ENCODE data around the gene CENPV.

The CENPV gene

DNA sequence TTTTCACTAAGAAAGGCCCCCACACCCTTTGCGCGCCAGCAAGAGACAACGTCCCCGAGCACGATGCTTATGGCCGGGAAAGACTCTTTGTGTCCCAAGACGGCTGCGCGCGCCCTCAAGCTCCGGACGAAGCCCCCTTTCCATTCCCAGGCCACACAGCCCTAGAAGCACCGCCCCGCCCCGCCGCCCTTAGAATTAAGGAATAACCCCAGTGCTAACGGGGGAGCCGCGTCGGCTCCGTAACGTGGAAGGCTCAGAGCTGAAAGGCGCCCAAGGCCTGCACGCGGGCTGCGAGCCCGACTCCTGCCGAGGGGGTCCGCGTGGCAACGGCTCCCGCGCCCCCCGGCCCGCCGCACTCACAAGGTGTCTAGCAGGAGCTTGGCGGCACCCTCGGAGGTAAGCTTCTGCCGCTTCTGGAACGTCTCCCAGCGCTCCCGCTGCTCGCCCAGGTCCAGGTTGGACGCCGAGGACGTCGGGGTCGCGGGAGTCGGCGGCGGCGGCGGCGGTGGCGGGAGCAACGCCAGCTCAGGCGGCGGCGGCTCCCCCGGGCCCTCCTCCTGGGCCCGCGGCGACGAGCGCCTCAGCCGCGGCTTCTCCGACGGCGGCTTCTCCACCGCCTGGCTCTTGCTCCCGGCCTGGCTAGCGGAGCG, 477 bp downstream of the CENPV start:
- no peak overlapping the region for H3K27ac ChIP-seq (ENCODE audit: low read depth, low read length)
- peak overlapping the region; percentile 79 for H3K4me3 ChIP-seq (ENCODE audit: low read length)
- H3K36me3 ChIP-seq (ENCODE audit: control insufficient read depth, insufficient read depth, low read length) = peaks cover 2% of the 10 kb centered on the region
- no peaks in the 10 kb centered on the region for H3K27me3 ChIP-seq (ENCODE audit: control insufficient read depth, insufficient read depth, low read length)
- H3K9ac ChIP-seq (ENCODE audit: low read length) = no peak overlapping the region
- no peaks in the 10 kb centered on the region for H3K4me1 ChIP-seq (ENCODE audit: control insufficient read depth, insufficient read depth, low read length)

DNA sequence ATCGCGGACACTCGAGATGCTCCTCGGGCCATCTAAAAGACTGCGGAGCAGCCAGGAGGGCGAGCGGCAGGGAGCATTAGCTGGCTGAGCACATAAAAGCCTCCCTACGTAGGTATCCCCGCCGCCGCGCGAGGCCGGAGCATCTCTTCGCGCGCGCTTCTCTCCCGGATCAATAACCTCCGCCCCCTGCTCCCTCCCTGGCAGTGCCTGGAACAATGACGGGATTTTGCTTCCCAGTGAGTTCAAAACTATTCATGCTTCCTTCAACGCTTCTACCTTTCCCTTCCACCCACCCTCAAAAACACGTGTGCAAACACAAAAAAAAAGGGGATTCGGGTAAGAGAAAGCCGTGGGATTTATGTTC, 984 bp downstream of the CENPV start:
- H3K4me1 ChIP-seq (ENCODE audit: control insufficient read depth, insufficient read depth, low read length) = no peaks in the 10 kb centered on the region
- H3K27ac ChIP-seq (ENCODE audit: low read depth, low read length) = no peak overlapping the region
- no peaks in the 10 kb centered on the region for H3K27me3 ChIP-seq (ENCODE audit: control insufficient read depth, insufficient read depth, low read length)
- H3K9ac ChIP-seq (ENCODE audit: low read length) = no peak overlapping the region
- H3K4me3 ChIP-seq (ENCODE audit: low read length) = peak overlapping the region; percentile 79
- peaks cover 2% of the 10 kb centered on the region for H3K36me3 ChIP-seq (ENCODE audit: control insufficient read depth, insufficient read depth, low read length)

DNA sequence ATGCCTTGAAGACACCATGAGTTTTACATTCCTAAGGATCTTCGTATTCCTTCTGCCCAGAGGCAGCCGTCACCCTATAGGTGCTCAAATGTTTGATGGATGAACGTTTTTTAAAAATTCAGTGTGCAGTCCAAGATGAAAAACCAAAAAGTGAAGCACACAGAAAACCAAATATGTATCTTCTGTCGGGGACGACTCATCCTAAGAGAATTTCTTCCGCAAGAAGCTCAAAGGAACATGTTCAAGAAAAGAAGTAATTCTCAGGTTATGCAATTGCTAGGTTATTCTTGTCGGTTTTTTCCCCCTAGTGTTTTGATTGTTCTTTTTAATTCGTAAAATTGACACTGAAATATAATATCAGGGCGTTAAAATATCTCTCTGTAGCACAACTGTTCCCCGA, 1.4 kb downstream of the CENPV start:
- H3K4me3 ChIP-seq (ENCODE audit: low read length) = peak overlapping the region; percentile 79
- H3K27me3 ChIP-seq (ENCODE audit: control insufficient read depth, insufficient read depth, low read length) = no peaks in the 10 kb centered on the region
- H3K4me1 ChIP-seq (ENCODE audit: control insufficient read depth, insufficient read depth, low read length) = no peaks in the 10 kb centered on the region
- H3K27ac ChIP-seq (ENCODE audit: low read depth, low read length) = no peak overlapping the region
- no peak overlapping the region for H3K9ac ChIP-seq (ENCODE audit: low read length)
- H3K36me3 ChIP-seq (ENCODE audit: control insufficient read depth, insufficient read depth, low read length) = peaks cover 2% of the 10 kb centered on the region

DNA sequence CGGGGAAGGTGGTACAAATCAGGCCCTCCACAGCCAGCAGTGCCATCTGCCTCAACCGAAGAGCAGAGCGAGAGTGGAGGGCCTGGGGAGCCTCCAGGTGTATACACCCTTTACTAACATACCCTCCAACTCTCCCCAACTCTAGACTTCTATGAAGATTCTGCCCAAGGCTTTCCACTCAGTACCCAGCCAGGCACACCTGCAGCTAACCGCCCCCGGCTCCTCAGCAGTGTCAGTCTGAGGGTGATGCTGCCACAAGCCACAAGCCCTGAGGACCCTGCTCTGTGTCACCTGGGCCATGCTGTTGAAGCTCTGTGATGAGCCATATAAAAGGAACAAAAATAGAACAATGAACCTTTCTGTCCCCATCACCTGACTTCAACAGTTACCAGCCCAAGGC, 3.8 kb downstream of the CENPV start:
- H3K36me3 ChIP-seq (ENCODE audit: control insufficient read depth, insufficient read depth, low read length) = peaks cover 3% of the 10 kb centered on the region
- no peak overlapping the region for H3K4me3 ChIP-seq (ENCODE audit: low read length)
- no peak overlapping the region for H3K9ac ChIP-seq (ENCODE audit: low read length)
- no peak overlapping the region for H3K27ac ChIP-seq (ENCODE audit: low read depth, low read length)
- H3K4me1 ChIP-seq (ENCODE audit: control insufficient read depth, insufficient read depth, low read length) = no peaks in the 10 kb centered on the region
- H3K27me3 ChIP-seq (ENCODE audit: control insufficient read depth, insufficient read depth, low read length) = no peaks in the 10 kb centered on the region

DNA sequence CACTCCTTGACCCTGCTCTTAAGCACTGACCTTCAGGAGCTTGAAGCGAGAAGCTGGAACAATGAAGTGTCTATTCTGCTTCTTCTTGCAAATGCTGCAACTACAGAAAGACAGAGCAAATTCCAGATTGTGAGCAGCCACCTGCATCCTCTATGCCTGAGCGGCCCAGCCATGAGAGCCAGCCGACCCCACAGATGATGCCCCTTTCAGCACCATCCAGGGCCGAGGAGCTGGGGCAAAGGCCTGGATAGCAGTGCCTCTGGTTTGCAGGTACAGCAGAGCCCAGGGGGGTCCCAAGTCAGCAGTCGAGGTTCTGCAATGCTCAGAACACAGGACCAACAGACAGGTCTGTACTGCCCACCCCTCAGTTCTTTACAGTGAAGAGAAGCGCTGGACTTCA, 4.7 kb downstream of the CENPV start:
- no peaks in the 10 kb centered on the region for H3K27me3 ChIP-seq (ENCODE audit: control insufficient read depth, insufficient read depth, low read length)
- H3K36me3 ChIP-seq (ENCODE audit: control insufficient read depth, insufficient read depth, low read length) = peaks cover 7% of the 10 kb centered on the region
- H3K4me3 ChIP-seq (ENCODE audit: low read length) = no peak overlapping the region
- H3K9ac ChIP-seq (ENCODE audit: low read length) = no peak overlapping the region
- H3K4me1 ChIP-seq (ENCODE audit: control insufficient read depth, insufficient read depth, low read length) = no peaks in the 10 kb centered on the region
- no peak overlapping the region for H3K27ac ChIP-seq (ENCODE audit: low read depth, low read length)

GRCh38 chr17:16346721-16347271, 6.5 kb downstream of the CENPV start:
- no peak overlapping the region for H3K27ac ChIP-seq (ENCODE audit: low read depth, low read length)
- no peaks in the 10 kb centered on the region for H3K4me1 ChIP-seq (ENCODE audit: control insufficient read depth, insufficient read depth, low read length)
- H3K27me3 ChIP-seq (ENCODE audit: control insufficient read depth, insufficient read depth, low read length) = no peaks in the 10 kb centered on the region
- H3K36me3 ChIP-seq (ENCODE audit: control insufficient read depth, insufficient read depth, low read length) = peaks cover 13% of the 10 kb centered on the region
- H3K9ac ChIP-seq (ENCODE audit: low read length) = no peak overlapping the region
- H3K4me3 ChIP-seq (ENCODE audit: low read length) = no peak overlapping the region

DNA sequence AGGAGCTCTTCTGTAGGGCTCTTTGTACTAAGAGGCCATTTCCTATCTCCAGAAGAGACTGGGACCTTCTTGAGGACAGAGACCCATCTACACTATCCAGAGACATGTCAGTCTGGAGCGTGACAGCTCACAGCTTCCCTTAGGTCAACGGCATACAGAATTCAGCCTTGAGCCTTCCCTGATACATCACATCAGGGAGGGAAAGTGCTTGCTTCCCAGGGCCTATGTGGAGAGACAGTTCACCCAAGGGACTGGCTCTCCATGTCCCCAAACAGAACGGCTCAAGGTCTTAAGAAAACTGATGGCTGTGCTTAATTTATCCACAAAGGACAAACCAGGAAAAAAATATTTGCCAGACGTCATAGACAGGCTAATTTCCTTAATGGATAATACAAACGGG, 7.7 kb downstream of the CENPV start:
- no peaks in the 10 kb centered on the region for H3K4me1 ChIP-seq (ENCODE audit: control insufficient read depth, insufficient read depth, low read length)
- H3K27me3 ChIP-seq (ENCODE audit: control insufficient read depth, insufficient read depth, low read length) = no peaks in the 10 kb centered on the region
- no peak overlapping the region for H3K4me3 ChIP-seq (ENCODE audit: low read length)
- H3K36me3 ChIP-seq (ENCODE audit: control insufficient read depth, insufficient read depth, low read length) = peaks cover 13% of the 10 kb centered on the region
- H3K9ac ChIP-seq (ENCODE audit: low read length) = no peak overlapping the region
- H3K27ac ChIP-seq (ENCODE audit: low read depth, low read length) = no peak overlapping the region

DNA sequence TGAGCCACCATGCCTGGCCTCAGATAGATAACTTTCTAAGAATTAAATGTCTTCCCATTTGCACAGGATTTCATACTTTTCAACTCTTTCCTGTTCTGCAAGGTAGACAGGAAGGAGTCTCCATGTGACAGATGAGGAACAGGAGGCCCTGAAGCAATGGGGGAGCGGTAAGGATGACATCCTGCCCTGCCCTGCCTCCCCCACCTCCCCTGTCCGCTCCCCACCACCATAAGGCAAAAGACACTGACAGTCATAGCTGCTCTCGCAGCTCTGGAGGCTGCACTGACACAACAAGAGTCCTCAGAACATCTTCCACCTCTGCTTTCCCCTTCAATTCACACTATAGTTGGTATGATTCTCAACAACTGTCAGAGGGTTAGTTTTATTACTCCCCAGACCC, 9.7 kb downstream of the CENPV start:
- no peak overlapping the region for H3K9ac ChIP-seq (ENCODE audit: low read length)
- H3K4me3 ChIP-seq (ENCODE audit: low read length) = no peak overlapping the region
- H3K27me3 ChIP-seq (ENCODE audit: control insufficient read depth, insufficient read depth, low read length) = no peaks in the 10 kb centered on the region
- H3K36me3 ChIP-seq (ENCODE audit: control insufficient read depth, insufficient read depth, low read length) = peaks cover 11% of the 10 kb centered on the region
- H3K27ac ChIP-seq (ENCODE audit: low read depth, low read length) = no peak overlapping the region
- H3K4me1 ChIP-seq (ENCODE audit: control insufficient read depth, insufficient read depth, low read length) = no peaks in the 10 kb centered on the region

- Histone ChIP-seq H3K27ac (ENCODE audit: low read depth, low read length) (no peak overlapping the region), H3K4me3 (ENCODE audit: low read length) (no peak overlapping the region), H3K9ac (ENCODE audit: low read length) (no peak overlapping the region)
Measured at GRCh38 chr17:16342979-16343378, 10.3 kb downstream of the CENPV start.

DNA sequence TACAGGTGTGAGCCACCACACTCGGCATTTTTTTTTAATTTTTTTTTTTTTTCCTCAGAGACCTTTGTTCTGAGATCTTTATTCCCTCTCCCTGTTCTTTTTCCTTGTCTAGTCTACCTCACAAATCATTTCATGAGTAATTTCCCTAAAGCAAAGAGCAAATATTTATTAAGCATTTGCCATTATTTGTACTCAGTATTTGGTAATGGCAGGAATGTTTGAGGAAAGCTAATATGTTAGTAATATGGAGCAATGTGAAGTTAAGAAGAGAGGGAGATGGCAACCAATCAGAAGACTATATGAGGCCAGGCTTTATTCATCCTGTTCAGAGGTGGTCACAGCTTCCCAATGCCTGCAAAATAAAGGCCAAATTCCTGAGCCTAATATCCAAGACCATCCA, 13.3 kb downstream of the CENPV start:
- peaks cover 11% of the 10 kb centered on the region for H3K36me3 ChIP-seq (ENCODE audit: control insufficient read depth, insufficient read depth, low read length)
- no peak overlapping the region for H3K27ac ChIP-seq (ENCODE audit: low read depth, low read length)
- no peak overlapping the region for H3K4me3 ChIP-seq (ENCODE audit: low read length)
- H3K27me3 ChIP-seq (ENCODE audit: control insufficient read depth, insufficient read depth, low read length) = no peaks in the 10 kb centered on the region
- no peaks in the 10 kb centered on the region for H3K4me1 ChIP-seq (ENCODE audit: control insufficient read depth, insufficient read depth, low read length)
- H3K9ac ChIP-seq (ENCODE audit: low read length) = no peak overlapping the region

More at GRCh38 chr17:16342979-16343378, 10.3 kb downstream of the CENPV start:
- no peaks in the 10 kb centered on the region for H3K4me1 ChIP-seq (ENCODE audit: control insufficient read depth, insufficient read depth, low read length)
- H3K36me3 ChIP-seq (ENCODE audit: control insufficient read depth, insufficient read depth, low read length) = peaks cover 11% of the 10 kb centered on the region
- no peaks in the 10 kb centered on the region for H3K27me3 ChIP-seq (ENCODE audit: control insufficient read depth, insufficient read depth, low read length)

GRCh38 chr17:16339402-16339801, 13.9 kb downstream of the CENPV start:
- Histone ChIP-seq H3K9ac (ENCODE audit: low read length) (no peak overlapping the region), H3K27me3 (ENCODE audit: control insufficient read depth, insufficient read depth, low read length) (no peaks in the 10 kb centered on the region), H3K27ac (ENCODE audit: low read depth, low read length) (no peak overlapping the region), H3K4me3 (ENCODE audit: low read length) (no peak overlapping the region), H3K36me3 (ENCODE audit: control insufficient read depth, insufficient read depth, low read length) (peaks cover 10% of the 10 kb centered on the region), H3K4me1 (ENCODE audit: control insufficient read depth, insufficient read depth, low read length) (no peaks in the 10 kb centered on the region)

- Histone ChIP-seq H3K27me3 (ENCODE audit: control insufficient read depth, insufficient read depth, low read length) (no peaks in the 10 kb centered on the region), H3K9ac (ENCODE audit: low read length) (no peak overlapping the region), H3K4me3 (ENCODE audit: low read length) (no peak overlapping the region), H3K4me1 (ENCODE audit: control insufficient read depth, insufficient read depth, low read length) (no peaks in the 10 kb centered on the region), H3K27ac (ENCODE audit: low read depth, low read length) (no peak overlapping the region), H3K36me3 (ENCODE audit: control insufficient read depth, insufficient read depth, low read length) (peaks cover 6% of the 10 kb centered on the region)
Measured at GRCh38 chr17:16338391-16338790, 14.9 kb downstream of the CENPV start.

GRCh38 chr17:16329519-16330271, 23.6 kb downstream of the CENPV start:
- H3K9ac ChIP-seq (ENCODE audit: low read length) = no peak overlapping the region
- H3K27ac ChIP-seq (ENCODE audit: low read depth, low read length) = no peak overlapping the region
- no peaks in the 10 kb centered on the region for H3K36me3 ChIP-seq (ENCODE audit: control insufficient read depth, insufficient read depth, low read length)
- H3K4me3 ChIP-seq (ENCODE audit: low read length) = no peak overlapping the region
- H3K27me3 ChIP-seq (ENCODE audit: control insufficient read depth, insufficient read depth, low read length) = no peaks in the 10 kb centered on the region
- no peaks in the 10 kb centered on the region for H3K4me1 ChIP-seq (ENCODE audit: control insufficient read depth, insufficient read depth, low read length)
